Right renal cortex interstitium (tissue), 3 donors: Measurements from ENCODE around the gene TTC7B. TPM values are rescaled to one million over a fixed set of nuclear protein-coding genes. Genes with fewer than 3 reads are reported as not detected.

Experiments used
- DNase-seq, 3 donors: peaks; one replicate each; pipeline ENCODE4 v3.0.0-alpha.2; 2013; ENCODE audit warnings: low read depth in 3 of 3, low spot score in 2 of 3
- polyA plus RNA-seq, 3 donors: library from polyadenylated mRNA; unstranded; fragments of 120-200 nt; gene quantifications; one replicate each; pipeline ENCODE4 v1.2.1, GENCODE V29; 2013; ENCODE audit not compliant: insufficient read length in 3 of 3

Gene TTC7B
- polyA plus RNA-seq, 3 donors: 45.1 to 51.3 (median 45.2) TPM

DNA sequence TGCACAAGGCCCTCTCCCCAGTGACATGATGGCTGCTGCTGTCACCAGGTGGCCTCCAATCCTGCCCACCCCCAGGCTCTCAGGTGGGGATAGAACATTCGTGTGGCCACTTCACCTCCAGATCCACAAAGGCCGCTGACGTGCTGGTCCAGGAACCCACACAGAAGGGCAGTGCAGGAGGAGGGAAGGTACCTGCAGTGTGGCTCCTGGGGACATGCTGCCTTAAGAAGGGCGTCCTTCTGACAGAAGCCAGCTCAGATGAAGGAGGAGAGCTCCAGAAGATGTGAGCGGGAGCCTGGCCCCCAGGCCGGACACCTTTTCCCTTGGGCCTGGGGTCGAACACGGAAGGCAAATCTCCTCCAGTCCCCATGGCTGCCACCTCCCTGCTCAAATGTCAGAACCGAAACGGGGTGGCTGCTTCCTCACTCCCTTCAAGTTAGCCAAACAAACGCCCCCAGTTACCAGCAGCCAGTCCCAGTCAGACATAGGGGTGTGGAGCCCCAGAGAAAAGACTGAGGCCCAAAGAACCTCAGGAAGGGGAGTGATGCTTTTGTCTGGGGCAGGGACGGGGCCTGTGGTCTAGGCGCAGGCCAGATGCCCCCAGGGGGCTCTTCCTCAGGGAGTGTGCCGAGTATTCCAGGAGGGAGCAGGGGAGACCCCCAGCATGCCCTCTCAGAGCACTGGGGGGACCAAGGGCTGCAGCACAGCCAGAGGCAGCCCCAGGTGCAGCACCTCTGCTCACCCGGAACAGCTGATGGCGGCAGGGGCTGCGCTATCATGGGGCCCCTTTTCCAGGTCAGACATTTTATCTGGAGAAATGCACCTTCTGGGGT lies 263.5 kb downstream of the TTC7B start:
- DNase-seq: no peak

DNA sequence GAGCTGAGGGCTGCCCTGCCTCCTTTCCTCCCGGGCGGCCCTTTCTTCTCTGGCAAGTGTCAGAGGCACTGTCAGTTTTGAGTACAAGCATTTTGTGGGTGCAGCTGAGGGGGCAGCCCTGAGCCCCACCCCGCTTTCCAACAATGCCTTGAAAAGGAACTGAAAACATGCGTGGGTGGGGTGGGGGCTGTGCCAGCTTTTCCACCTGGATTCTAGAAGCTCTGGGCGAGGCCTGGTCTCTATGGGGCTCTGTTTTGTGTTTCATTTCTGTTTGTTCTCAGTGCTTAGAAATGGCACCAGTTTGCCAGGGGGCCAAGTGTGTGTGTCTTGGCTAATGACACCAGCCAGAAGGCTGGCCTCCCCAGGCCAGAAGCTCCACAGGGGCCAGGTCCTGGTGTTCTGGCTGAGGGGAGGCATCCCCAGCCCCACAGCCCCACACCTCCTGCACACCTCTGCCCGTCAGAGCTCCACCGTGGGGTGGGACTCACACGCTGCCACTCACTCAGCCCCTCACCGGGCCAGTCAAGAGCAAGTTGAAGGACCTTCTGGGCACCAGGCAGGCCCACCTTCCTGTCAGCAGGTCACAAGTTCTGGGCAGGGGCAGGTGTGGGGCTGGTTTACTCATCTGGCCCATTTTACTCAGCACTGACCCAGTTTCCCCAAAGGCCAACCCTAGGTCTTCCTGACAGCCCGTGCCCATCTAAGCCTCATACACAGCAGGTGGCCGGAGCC lies 264.3 kb downstream of the TTC7B start:
- no peak for DNase-seq

DNA sequence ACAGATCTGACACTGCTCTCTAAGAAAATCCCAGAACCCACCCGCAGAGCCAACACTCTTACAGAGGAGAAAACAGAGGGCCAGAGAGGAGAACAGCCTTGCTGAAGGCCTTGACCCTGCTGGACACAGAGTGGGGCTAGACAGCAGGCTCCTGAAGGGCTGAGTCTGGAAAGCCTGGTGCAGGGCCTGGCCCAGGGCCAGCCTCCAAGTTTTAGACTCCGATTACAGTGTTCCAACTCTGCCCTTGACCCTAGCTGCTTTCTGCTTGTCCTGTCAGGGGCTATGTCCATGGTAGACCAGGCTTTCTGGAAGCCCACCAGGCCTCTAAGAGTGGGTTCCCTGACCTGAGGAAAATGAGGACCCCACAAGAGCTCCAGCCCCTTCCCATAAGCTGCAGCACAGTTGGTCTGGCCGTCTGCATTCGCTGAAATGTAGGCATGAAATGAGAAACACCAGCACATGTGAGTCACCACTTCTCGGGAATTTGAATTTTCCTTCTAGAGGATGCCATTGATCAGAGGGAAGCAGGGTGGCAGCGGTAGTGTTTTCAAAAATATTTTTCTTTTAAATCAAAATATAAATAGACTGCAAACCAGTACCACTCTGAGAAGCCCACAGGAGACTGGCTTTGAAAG lies 265.0 kb downstream of the TTC7B start:
- no peak for DNase-seq

DNA sequence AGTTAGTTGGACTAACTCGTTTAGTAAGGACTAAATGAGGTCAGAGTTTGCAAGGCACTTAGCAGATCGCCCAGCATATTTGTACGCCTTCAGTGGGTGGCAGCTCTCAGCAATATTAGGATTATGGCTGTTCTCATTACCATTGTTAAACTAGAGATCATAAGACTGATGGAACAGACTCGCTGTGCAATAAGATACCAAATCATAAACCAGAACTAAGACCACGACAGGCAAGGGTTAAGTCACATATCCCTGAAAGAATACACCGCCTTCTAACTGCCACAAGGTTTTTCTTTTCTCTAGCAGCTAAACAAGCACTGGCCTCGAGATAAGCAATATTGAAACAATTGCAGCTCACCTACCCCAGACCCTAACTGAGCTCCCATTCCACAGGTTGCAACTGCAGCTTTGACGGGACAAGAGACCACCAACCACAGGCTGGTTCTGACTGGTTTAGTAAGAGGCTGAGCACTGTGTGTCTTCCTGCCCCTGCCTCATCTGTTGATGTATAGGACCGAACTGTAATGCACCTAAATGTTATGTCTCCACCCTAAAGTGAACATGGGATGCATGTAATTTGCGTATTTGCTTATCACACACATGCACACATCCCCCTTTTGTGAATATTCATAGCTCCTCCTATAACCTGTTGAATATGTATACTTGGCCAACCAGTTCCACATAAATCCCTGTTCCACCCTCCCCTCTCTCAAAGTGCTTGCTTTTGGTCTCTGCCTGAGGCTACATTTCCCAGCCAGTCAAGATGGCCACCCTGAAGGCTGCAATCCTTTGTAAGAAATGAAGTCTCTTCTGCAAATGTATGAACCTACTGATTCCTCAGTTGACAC lies 266.2 kb downstream of the TTC7B start:
- no peak for DNase-seq

DNA sequence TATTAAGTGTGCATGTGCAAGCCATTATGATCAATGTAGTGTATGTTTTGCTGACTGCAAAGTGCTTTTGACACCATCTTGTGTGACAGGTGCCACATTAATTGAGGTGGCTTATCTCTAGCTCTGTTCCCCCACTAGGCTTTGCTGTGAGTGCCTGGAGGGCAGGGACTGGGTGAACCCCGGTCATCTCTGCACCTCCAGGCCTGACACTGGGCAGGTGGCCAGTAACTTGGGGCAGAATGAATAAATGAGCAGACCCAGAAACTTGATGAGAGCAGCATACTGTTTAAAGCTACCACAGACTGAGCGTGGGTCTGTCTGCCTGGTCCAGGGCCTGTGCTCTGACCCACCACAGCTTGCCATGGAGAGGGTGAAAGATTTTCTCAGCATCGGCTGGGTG lies 267.8 kb downstream of the TTC7B start:
- no peak for DNase-seq

DNA sequence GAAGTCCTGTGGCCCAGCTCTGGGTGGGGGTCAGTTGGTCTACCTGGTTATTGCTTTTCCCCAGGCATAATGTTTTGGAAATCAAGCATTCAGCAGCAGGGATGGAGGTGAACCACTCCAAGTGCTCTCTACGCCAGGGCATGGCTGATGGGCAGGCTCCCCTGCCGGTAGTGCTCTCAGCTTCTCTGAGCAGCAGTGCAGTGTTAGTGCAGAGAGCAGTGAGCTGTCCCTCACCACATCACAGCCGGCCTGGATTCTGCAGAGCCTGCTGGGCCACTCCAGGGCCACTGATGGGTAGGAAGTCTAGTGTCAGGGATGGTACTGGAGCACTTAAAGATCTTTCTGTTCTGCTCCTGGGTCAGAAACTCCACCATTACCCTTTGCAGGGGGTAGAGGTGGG lies 268.3 kb downstream of the TTC7B start:
- no peak for DNase-seq

DNA sequence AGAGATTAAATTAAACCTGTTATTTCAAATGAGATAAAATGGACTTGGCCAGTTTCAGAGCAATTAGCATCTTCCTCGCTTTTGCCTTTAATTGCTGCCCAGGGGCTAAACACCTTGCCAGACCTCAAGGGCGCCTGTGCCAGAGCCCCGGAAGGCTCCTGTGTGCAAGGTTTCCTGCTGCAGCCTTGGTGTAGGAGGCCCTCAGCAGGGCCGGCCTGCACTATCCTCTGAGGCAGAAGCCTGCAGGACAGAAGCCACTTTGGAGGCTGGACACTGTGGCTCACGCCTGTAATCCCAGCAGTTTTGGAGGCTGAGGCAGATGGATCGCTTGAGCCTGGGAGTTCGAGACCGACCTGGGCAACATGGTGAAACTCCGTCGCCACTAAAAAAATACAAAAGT lies 269.0 kb downstream of the TTC7B start:
- DNase-seq: no peak

DNA sequence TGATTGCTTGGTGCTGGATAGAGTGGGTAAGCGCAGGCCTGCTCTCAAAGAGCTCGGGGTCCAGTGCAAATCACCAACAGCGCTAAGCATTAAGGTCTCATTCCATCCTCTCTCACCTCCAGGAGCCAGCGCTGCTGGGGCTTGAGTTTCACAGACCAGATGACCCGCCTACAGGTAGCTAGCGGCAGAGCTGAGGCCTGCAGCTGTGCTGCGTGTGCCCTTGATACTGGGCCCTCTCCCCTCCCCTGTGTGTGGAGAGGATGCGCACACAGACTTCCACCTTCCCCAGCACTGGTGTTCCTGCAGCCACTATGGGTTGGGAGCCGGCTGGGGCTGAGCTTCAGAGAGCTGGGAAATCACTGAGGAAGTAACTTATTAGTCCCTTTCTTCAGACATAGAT lies 269.5 kb downstream of the TTC7B start:
- no peak for DNase-seq

DNA sequence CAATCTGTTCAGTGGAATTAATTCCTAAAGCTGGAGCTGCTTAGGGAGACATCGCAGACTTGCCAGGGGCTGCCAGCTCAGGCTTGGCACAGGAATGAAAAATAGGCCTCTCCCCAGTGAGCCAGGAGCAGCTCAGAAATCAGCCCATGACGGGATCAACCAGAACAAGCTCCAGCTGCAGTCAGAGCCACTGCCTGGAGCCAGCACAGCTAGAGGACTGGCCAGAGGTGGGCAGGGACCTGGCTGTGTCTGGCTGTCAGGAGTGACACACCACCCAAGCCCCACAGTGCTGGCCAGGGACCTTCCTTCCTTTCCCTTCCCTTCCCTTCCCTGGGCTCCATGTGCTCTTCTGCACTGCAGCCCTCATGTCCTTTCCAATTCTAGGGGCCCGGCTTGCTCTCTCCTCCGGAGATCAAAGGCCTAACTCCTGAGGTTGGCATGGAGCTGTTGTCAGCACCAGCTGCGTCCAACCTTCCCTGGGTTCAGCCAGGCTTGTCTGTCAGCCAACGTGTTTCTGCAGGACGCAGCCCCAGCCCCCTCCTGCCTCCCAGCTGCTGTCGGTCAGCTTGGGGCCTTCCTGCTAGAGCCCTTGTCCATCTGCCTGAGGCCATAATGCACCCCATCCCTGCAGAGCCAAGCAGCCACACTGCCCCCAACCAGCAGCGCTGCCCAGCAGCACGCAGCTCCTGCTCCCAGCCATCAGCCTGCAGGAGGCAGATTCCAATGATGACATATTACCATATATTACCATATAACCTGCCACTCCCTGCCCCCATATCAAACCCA lies 270.1 kb downstream of the TTC7B start:
- no peak for DNase-seq

DNA sequence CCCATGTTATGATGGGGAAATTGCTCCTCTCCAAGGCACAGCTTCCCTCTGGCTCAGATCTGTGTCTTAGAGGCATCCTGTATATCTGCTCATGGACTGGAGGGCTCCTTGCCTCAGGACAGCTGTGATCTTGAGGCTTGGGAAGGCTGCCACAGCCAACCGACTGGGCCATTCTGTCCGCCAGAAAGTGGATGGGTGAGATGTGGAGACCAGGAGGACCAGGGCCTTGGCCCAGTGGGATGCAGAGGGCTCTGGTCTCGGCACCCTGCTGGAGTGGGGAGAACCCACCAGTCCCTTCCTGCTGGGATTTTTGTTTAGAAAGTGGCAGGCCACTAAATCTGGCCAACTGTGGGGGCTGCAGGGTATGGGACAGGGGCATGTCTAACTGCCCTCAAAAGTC lies 270.8 kb downstream of the TTC7B start:
- no peak for DNase-seq

DNA sequence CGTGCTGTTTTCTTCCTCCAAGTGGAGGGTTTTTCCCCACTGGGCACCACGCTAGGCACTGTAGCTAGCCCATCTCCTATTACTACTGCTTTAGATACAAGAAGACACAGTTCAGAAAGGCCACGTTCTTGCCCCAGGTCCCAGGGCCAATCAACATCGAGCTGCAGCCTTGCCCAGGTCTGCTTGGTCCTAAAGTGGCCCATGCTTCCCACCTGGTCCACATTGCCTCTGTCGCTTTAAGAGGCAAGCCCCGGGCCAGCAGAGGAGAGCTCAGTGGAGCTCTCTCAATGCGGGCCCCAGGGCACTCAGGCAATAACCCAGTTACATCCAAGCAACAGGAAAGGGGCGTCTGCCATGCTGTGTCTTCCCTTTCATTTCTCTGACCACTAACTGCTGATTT lies 271.3 kb downstream of the TTC7B start:
- no peak for DNase-seq

DNA sequence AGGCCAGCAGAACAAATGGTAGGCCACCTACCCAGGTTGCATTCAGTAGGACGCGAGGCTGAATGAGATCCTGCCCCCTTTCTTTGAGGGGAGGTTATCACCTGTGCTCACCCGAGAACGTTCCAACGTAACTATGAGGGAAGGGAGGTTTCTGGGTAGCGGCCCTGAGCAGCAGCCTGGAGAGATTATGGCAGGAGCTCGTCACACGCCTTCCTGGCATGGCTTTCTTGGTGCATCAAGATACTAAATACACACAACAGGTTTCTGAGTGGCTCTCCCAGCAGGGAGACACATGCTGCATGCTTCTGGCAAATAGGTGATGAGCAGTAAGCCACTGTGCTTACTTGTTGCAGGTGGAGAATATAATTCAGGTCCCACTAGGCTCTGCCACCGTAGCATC lies 271.7 kb downstream of the TTC7B start:
- no peak for DNase-seq

DNA sequence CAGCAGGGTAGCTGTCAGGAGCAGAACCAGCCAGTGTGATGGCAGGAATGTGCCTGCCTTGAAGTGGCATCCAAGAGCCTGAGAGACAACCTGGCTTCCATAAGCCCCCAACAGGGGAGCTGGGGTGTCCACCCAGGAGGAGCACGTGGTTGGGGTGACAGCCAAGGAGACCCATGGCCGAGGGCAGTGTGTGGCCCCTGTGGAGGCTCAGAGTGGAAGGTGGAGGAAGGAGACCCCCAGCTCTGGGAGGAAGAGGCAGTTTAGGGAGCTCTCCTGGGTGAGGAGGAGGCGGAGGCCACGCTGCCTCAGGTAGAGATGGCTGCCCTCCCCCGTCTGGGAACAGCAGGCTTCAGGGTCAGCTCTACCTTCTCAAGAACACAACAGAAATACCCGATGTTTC lies 272.4 kb downstream of the TTC7B start:
- DNase-seq: no peak

DNA sequence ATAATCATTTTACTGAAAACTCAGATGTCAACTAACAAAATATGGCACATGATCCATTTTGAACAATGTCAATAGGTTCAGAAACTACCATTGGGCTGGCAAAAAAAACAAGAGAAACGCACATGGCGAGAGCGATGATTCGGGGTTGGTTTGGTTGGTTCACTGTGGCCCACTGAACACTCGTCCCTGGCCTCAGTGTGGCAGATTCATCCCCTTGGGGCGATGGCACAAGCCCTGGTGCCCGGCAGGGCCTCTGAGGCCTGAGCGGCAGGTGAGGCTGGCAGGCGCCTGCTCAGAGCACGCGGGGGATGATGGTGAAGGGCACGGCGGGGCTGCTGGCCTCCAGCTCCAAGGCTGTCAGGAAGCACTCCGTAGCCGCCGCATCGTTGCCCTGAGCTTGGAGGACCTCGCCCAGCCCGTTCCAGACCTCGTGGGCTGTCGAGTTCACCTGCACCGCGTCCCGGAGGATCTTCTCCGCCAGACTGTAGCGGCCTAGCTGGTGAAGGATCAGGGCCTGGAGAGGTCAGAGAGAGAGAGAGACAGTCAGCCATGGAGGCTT lies 275.1 kb downstream of the TTC7B start:
- no peak for DNase-seq

DNA sequence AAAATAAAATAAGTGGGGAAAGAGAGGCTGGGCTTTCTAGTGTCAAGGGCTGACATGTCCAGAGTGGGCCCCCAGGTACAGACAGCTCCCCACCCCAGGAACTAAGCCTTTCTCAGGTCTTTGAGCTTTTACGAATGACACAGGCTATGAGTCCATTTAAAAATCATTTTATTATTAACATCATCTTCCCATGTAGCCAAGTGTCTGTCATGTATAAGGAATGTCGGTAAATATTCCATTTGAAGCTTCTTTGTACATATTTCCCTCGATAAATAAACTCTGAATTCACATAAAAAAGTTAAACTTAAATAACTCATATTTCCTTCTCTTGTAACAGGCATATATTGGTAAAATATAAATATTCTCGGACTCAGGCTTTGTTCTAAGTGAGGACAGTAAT lies 275.8 kb downstream of the TTC7B start:
- no peak for DNase-seq

DNA sequence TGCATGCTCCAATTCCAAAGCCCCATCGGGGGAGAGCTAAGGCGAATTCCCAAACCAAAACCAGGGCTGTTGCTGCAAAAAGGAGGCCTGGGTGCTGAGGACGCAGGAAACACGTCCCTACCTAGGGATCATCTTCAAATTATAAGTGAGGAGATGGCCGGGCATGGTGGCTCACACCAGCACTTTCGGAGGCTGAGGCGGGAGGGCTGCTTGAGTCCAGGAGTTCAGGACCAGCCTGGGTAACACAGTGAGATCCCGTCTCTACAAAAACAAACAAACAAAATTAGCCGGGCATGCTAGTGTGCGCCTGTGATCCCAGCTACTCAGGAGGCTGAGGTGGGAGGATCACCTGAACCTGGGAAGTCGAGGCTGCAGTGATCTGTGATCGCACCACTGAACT lies 276.2 kb downstream of the TTC7B start:
- DNase-seq: no peak

DNA sequence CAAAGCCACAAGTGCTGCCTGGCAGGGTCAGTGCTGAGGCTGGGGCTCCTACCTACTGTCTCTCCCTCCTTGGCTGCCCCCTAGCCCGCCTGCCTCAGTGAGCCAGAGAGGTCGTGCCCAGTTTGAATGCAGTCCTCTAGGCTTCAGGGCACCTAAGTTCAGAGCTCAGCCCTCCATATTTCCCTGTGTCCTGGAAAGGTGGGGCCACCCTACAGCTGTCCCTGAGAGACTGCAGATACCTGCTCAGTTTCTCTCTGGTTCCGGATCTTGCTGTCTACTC lies 276.8 kb downstream of the TTC7B start:
- no peak for DNase-seq

DNA sequence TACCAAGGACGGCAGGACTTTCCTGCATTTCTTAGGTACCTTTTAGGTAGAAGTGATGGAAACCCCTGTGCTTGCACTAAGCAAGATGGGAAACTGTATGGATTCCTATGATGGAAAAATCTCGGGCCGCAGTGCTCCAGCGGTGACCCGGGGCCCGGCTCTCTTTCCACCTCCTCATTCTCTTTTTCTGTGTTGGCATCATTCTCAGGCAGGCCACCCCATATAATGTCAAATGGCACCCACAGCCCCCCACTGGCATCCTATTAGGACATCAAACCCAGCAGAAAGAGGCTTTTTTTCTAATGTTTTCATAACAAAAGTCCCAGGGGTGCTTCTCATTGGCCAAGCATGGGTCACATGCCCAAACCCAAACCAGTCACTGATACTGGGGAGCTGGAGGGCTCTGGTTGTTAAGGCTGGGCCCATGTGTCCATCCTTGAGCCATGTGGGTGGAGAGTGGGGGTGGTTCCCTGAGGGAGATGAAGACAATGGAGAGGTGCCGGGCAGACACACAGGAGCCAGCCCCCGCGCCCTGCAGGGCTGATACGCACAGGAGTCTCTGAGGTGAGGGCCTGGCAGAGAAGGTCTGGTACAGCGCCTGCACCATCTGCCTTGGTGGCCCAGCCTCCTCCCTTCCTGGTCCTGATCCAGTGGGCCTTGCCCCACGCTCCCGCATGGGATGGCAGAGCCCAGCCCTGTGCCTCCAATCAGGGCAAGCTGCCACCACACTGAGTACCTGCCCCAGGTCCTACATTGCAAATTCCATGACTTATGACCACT lies 277.3 kb downstream of the TTC7B start:
- DNase-seq: no peak

DNA sequence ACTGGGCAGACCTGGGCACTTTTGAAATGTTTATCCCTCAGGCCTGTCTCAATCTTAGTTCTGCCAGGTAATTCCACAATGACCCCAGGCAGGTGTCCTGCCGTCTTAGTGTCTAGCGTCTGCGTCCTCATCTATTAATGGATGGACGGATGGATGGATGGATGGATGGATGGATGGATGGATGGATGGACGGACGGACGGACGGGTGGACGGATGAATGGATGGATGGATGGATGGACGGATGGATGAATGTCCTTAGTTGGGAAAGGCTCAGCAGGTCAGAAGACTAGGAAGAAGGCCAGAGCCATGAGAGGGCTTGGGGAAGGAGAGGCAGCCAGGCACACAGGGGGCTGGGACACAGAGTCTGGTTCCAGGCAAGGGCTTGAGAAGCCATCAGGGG lies 278.1 kb downstream of the TTC7B start:
- DNase-seq: no peak
